Measurements from ENCODE around the gene GGA3. TPM values are rescaled to one million over a fixed set of nuclear protein-coding genes. Genes with fewer than 3 reads are reported as not detected.
"Not testable (repeated sequence)": the region's sequence is repeated elsewhere in the genome, so short reads cannot be mapped to it uniquely, and the experiment has no call there.

The GGA3 gene
- total RNA-seq, 2 donors from 2014 or later, result 74.9 to 79.0 TPM

DNA sequence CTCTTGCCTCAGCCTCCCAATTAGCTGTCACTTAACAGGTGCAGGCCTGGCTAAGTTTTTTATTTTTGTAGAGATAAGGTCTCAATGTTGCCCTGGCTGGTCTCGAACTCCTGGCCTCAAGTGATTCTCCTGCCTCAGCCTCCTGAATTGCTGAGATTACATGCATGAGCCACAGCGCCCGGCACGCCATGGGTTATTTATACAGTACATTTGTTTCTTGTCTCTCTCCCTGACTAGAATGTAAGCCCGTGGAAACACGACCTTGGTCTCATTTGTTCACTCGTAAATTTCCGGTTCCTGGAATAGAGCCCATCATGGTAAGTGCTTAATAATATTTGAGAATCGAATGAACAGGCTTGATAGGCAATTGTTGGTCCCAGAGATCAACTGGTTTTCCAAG, 25.8 kb upstream of the GGA3 start:
- peak overlapping the region in 1 of 2 donors; percentile 94 for H3K27ac Mint-ChIP-seq
- DNase-seq (ENCODE audit: low spot score in 2 of 2) (no peak), ATAC-seq (no peak)
- peaks cover 26 to 39% of the 10 kb centered on the region in 2 donors for H3K36me3 Mint-ChIP-seq
- H3K9me3 Mint-ChIP-seq, result no peaks in the 10 kb centered on the region

DNA sequence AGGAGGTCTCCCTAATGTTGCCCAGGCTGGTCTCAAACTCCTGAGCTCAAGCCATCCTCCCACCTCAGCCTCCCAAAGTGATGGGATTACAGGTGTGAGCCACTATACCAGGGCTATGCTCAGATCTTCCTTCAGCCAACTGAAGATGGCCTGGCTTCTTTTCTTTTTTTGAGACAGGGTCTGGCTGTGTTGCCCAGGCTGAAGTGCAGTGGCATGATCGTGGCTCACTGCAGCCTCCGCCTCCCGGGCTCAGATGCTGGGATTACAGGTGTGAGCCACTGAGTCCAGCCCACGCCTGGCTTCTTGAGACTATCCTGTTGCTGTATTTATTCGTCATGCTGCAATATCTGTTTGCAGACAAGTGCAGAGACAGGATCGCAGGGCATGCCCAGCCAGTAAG, 23.7 kb upstream of the GGA3 start:
- ATAC-seq (no peak), DNase-seq (ENCODE audit: low spot score in 2 of 2) (no peak)
- no peak overlapping the region for H3K27ac Mint-ChIP-seq
- no peaks in the 10 kb centered on the region for H3K9me3 Mint-ChIP-seq
- H3K36me3 Mint-ChIP-seq, result peaks cover 26 to 47% of the 10 kb centered on the region in 2 donors

DNA sequence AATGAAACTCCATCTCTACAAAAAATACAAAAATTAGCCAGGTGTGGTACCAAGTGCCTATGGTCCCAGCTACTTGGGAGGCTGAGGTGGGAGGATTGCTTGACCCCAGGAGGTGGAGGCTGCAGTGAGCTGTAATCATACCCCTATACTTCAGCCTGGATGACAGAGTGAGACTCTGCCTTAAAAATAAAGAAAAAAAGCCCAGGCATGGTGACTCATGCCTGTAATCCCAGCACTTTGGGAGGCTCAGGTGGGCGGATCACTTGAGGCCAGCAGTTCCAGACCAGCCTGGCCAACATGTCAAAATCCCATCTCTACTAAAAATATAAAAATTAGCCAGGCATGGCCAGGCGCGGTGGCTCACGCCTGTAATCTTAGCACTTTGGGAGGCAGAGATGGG, 18.8 kb upstream of the GGA3 start:
- not testable (repeated sequence) for H3K27ac Mint-ChIP-seq; DNase-seq (ENCODE audit: low spot score in 2 of 2); H3K9me3 Mint-ChIP-seq; ATAC-seq
- H3K36me3 Mint-ChIP-seq, result peaks cover 17 to 21% of the 10 kb centered on the region in 2 donors

- H3K9me3 Mint-ChIP-seq, result no peaks in the 10 kb centered on the region
- DNase-seq (ENCODE audit: low spot score in 2 of 2), result no peak
- H3K36me3 Mint-ChIP-seq, result peaks cover 11 to 20% of the 10 kb centered on the region in 2 donors
- H3K27ac Mint-ChIP-seq, result no peak overlapping the region
- no peak for ATAC-seq
Observed at GRCh38 chr17:75277664-75278071, 16.3 kb upstream of the GGA3 start.

GRCh38 chr17:75273977-75274708, 12.7 kb upstream of the GGA3 start:
- Mint-ChIP-seq H3K27ac (peak overlapping the region; percentile 35 to 83), H3K36me3 (peaks cover 16 to 20% of the 10 kb centered on the region in 2 donors), H3K9me3 (no peaks in the 10 kb centered on the region)
- ATAC-seq (no peak), DNase-seq (ENCODE audit: low spot score in 2 of 2) (no peak)

- no peaks in the 10 kb centered on the region for H3K9me3 Mint-ChIP-seq
- H3K36me3 Mint-ChIP-seq, result peaks cover 11 to 20% of the 10 kb centered on the region in 2 donors
- DNase-seq (ENCODE audit: low spot score in 2 of 2), result no peak
- H3K27ac Mint-ChIP-seq, result peak overlapping the region; percentile 81 to 91
- ATAC-seq, result no peak
Observed at GRCh38 chr17:75272848-75273184, 11.4 kb upstream of the GGA3 start.

DNA sequence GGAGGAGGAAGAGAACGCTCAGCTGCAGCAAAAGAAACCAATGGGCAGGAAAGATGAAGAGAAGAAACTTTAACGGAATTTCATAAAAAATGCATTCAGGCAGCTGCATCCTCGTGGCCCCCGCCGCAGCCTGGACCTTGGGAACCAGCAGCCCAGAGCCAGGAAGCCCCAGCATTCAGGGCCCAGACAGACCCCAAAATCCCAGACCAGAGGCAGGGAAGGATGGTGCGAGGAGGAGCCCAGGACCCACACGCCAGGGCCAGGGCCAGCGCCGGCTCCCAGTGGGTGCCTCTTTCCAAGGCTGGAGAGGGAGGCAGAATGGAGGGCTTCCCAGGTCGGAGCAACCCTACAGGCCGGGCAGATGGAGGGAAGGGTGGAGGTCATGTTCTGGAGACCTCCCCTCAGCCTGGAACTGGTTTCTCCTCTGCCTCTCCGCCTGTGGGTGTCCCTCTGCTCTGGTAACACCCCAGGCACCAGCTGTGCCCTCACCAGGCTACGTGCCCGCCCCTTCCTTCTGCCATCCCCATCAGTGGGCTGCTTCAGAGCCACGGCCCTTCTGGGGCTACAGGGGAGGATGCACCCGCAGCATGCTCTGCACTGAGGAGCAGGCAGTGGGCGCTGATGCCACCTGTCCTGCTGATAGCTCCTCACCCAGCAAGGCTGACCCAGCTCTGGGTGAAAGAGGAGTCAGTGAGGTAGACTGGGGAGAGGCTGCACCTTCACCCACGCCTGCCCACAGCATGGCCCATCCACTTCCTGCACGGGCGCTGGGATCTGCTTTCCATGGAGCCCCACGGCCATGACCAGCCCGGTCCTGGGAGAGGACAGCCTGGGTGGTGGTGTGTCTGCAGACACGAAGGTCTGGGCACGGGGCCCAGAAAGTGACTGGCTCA, 10.8 kb upstream of the GGA3 start:
- ATAC-seq (no peak), DNase-seq (ENCODE audit: low spot score in 2 of 2) (no peak)
- peaks cover 9 to 20% of the 10 kb centered on the region in 2 donors for H3K36me3 Mint-ChIP-seq

DNA sequence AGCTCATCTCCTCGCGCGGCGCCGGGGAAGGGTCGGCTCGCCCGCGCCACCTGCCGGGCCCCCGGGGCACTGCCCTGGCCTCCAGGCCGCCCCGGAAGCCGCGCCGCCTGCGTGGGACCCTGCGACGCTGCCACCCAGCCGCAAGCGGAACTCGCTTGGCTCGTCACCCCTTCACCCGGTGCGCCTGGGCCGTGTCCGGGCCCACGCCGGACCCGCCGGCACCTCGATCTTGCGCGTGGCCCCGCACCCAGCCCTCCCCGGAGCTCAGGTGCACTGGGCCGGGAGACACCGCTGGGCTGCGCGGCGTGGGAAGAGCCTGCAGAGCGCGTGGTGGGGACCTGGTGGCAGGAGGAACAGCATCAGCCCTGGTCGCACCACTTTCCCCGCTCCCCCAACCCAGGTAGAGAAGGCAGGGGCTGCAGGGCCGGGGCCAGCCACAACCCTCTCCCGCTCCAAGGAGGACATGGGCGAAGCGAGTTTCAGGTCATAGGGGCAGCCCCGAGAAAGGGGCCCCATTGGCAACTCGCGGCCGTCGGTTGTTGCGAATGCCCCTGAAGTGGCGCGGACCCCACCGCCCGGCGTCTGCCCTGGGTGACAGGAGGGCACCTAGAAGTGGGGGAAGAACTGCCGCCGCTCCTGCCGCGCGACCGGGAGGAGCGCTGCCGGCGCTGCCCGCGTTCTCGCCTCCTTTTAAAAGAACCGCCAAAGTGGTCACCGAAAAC, 10.0 kb upstream of the GGA3 start:
- DNase-seq (ENCODE audit: low spot score in 2 of 2) (peak; percentile 92 to 94), ATAC-seq (peak; percentile 77 to 83)
- H3K9me3 Mint-ChIP-seq, result no peaks in the 10 kb centered on the region
- peaks cover 9 to 26% of the 10 kb centered on the region in 2 donors for H3K36me3 Mint-ChIP-seq
- H3K27ac Mint-ChIP-seq, result peak overlapping the region; percentile 91 to 96

More for the DNA sequence above, 10.8 kb upstream of the GGA3 start:
- H3K27ac Mint-ChIP-seq, result peak overlapping the region; percentile 91 to 96
- no peaks in the 10 kb centered on the region for H3K9me3 Mint-ChIP-seq

GRCh38 chr17:75270966-75271232, 9.5 kb upstream of the GGA3 start, which contains the start of gene MIF4GD:
TSS of gene MIF4GD (minus strand) at chr17:75271231. CDS start at chr17:75270195, 1,036 bp downstream.
- DNase-seq (ENCODE audit: low spot score in 2 of 2) (no peak), ATAC-seq (peak in 1 of 2 donors; percentile 46)
- Mint-ChIP-seq H3K36me3 (peaks cover 9 to 26% of the 10 kb centered on the region in 2 donors), H3K27ac (peak within 1 kb of the TSS; percentile 91 to 96), H3K9me3 (no peaks in the 10 kb centered on the region)

- peak; percentile 61 to 68 for ATAC-seq
- Mint-ChIP-seq H3K36me3 (peaks cover 8 to 24% of the 10 kb centered on the region in 2 donors), H3K9me3 (no peaks in the 10 kb centered on the region), H3K27ac (peak overlapping the region; percentile 81 to 90)
- peak; percentile 70 to 86 for DNase-seq (ENCODE audit: low spot score in 2 of 2)
Observed at GRCh38 chr17:75270218-75270965, 9.0 kb upstream of the GGA3 start.

DNA sequence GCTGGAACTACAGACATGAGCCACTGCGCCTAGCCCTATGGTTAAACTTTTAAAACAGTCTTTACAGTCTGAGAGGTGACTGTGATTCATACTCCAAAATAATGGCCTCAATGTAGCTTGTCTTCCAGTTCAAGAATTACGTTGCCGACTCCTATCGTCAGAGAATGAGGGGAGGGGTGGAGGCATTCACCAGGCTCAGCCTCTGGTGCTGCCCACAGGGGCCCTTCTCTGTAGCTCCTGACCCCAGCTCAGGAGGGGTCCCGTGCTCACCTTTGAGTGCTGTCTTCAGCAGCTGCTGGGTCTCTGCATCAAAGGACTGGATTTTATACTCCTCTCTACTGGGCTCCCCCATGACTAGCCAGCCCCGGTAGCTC, 8.4 kb upstream of the GGA3 start:
- no peak for DNase-seq (ENCODE audit: low spot score in 2 of 2)
- Mint-ChIP-seq H3K36me3 (peaks cover 5 to 21% of the 10 kb centered on the region in 2 donors), H3K27ac (peak overlapping the region; percentile 81 to 90), H3K9me3 (no peaks in the 10 kb centered on the region)
- peak; percentile 5 to 19 for ATAC-seq

GRCh38 chr17:75267411-75268232, 6.2 kb upstream of the GGA3 start:
- no peak for DNase-seq (ENCODE audit: low spot score in 2 of 2)
- H3K9me3 Mint-ChIP-seq, result no peaks in the 10 kb centered on the region
- H3K27ac Mint-ChIP-seq, result no peak overlapping the region
- ATAC-seq, result no peak
- peaks cover 14 to 21% of the 10 kb centered on the region in 2 donors for H3K36me3 Mint-ChIP-seq

GRCh38 chr17:75267153-75267410, 5.7 kb upstream of the GGA3 start:
- ATAC-seq (no peak), DNase-seq (ENCODE audit: low spot score in 2 of 2) (no peak)
- Mint-ChIP-seq H3K9me3 (no peaks in the 10 kb centered on the region), H3K36me3 (peaks cover 19 to 24% of the 10 kb centered on the region in 2 donors), H3K27ac (peak overlapping the region in 1 of 2 donors; percentile 81)

GRCh38 chr17:75266316-75267152, 5.1 kb upstream of the GGA3 start:
- no peaks in the 10 kb centered on the region for H3K9me3 Mint-ChIP-seq
- H3K36me3 Mint-ChIP-seq, result peaks cover 20 to 24% of the 10 kb centered on the region in 2 donors
- DNase-seq (ENCODE audit: low spot score in 2 of 2), result no peak
- peak overlapping the region in 1 of 2 donors; percentile 81 for H3K27ac Mint-ChIP-seq
- ATAC-seq, result no peak
